ENCODE measurements around the gene PLP2.

DNA sequence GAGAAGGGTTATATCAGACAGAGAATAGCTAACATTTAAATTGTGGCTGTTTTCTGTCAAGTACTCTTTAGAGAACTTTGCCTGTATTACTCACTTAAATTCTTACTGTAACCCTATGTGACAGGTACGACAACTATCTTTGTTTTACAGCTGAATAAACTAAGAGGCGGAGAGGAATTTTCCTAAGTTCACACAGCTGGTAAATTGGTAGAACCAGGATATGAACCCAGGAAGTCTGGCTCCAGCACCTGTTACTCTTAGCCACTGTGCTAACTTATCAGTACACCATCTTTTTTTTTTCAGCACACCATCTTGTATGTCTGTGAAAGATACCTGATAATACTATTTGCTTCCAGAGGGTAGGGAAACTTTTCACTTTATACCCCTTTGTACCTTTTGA lies 30.3 kb downstream of the PLP2 start:
- TF ChIP-seq, protein P1, sequence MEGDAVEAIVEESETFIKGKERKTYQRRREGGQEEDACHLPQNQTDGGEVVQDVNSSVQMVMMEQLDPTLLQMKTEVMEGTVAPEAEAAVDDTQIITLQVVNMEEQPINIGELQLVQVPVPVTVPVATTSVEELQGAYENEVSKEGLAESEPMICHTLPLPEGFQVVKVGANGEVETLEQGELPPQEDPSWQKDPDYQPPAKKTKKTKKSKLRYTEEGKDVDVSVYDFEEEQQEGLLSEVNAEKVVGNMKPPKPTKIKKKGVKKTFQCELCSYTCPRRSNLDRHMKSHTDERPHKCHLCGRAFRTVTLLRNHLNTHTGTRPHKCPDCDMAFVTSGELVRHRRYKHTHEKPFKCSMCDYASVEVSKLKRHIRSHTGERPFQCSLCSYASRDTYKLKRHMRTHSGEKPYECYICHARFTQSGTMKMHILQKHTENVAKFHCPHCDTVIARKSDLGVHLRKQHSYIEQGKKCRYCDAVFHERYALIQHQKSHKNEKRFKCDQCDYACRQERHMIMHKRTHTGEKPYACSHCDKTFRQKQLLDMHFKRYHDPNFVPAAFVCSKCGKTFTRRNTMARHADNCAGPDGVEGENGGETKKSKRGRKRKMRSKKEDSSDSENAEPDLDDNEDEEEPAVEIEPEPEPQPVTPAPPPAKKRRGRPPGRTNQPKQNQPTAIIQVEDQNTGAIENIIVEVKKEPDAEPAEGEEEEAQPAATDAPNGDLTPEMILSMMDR (IDR thresholded peaks at IDR 0.05) = no peak
- no peak for TF ChIP-seq POLR2A (IDR thresholded peaks at IDR 0.05)

Measured in right lobe of liver (tissue), 4 donors.